ENCODE data around the gene JAK2.

The JAK2 gene

DNA sequence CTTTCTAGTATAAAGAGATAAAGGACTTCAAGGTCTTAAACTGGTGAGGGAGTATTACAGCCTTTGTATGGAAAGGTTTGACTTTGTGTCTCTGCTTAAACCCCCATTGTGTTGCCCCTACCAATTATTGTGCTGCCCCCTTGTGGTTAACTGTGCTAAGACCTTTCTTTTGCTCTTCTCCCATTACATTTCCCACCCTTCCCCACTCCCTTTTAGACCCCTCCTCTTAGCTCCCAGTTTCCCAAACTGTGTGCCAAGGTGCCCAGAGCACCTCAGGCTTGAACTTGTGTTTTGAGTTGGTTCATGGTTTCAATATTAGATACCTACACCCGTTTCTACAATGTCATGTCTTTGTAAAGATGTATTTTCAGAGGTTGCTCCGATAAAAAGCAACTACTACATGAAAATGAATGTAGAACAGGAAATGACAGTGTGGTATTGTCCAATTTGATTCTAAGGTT lies 2.9 kb downstream of the JAK2 start (continued):
- no peak for TF ChIP-seq ZFP41 (tag by site-specific recombination; IDR thresholded peaks at IDR 0.05; ENCODE audit: borderline replicate concordance)
- TF ChIP-seq, protein P1, sequence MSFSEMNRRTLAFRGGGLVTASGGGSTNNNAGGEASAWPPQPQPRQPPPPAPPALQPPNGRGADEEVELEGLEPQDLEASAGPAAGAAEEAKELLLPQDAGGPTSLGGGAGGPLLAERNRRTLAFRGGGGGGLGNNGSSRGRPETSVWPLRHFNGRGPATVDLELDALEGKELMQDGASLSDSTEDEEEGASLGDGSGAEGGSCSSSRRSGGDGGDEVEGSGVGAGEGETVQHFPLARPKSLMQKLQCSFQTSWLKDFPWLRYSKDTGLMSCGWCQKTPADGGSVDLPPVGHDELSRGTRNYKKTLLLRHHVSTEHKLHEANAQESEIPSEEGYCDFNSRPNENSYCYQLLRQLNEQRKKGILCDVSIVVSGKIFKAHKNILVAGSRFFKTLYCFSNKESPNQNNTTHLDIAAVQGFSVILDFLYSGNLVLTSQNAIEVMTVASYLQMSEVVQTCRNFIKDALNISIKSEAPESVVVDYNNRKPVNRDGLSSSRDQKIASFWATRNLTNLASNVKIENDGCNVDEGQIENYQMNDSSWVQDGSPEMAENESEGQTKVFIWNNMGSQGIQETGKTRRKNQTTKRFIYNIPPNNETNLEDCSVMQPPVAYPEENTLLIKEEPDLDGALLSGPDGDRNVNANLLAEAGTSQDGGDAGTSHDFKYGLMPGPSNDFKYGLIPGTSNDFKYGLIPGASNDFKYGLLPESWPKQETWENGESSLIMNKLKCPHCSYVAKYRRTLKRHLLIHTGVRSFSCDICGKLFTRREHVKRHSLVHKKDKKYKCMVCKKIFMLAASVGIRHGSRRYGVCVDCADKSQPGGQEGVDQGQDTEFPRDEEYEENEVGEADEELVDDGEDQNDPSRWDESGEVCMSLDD (tag by site-specific recombination; IDR thresholded peaks at IDR 0.05) = no peak
- TF ChIP-seq, protein P2, sequence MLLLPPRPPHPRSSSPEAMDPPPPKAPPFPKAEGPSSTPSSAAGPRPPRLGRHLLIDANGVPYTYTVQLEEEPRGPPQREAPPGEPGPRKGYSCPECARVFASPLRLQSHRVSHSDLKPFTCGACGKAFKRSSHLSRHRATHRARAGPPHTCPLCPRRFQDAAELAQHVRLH (tag by site-specific recombination; IDR thresholded peaks at IDR 0.05) = no peak
- no peak for TF ChIP-seq ZNF416 (tag by site-specific recombination; IDR thresholded peaks at IDR 0.05)
- 0 out of 2 replicates have a peak, but pooled peaks have one; percentile 26 for TF ChIP-seq ZNF24 (tag by site-specific recombination; IDR thresholded peaks at IDR 0.05)
- TF ChIP-seq MEIS1 (CRISPR knock-in tag; IDR thresholded peaks at IDR 0.05; ENCODE audit: borderline replicate concordance) = no peak
- TF ChIP-seq PRDM1 (tag by site-specific recombination; IDR thresholded peaks at IDR 0.05) = peak; percentile 31; the same call in 1 of the 2 replicates
- TF ChIP-seq, protein P3, sequence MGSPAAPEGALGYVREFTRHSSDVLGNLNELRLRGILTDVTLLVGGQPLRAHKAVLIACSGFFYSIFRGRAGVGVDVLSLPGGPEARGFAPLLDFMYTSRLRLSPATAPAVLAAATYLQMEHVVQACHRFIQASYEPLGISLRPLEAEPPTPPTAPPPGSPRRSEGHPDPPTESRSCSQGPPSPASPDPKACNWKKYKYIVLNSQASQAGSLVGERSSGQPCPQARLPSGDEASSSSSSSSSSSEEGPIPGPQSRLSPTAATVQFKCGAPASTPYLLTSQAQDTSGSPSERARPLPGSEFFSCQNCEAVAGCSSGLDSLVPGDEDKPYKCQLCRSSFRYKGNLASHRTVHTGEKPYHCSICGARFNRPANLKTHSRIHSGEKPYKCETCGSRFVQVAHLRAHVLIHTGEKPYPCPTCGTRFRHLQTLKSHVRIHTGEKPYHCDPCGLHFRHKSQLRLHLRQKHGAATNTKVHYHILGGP (tag by site-specific recombination; IDR thresholded peaks at IDR 0.05) = no peak
- TF ChIP-seq, protein P4, sequence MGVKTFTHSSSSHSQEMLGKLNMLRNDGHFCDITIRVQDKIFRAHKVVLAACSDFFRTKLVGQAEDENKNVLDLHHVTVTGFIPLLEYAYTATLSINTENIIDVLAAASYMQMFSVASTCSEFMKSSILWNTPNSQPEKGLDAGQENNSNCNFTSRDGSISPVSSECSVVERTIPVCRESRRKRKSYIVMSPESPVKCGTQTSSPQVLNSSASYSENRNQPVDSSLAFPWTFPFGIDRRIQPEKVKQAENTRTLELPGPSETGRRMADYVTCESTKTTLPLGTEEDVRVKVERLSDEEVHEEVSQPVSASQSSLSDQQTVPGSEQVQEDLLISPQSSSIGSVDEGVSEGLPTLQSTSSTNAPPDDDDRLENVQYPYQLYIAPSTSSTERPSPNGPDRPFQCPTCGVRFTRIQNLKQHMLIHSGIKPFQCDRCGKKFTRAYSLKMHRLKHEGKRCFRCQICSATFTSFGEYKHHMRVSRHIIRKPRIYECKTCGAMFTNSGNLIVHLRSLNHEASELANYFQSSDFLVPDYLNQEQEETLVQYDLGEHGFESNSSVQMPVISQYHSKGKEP (tag by site-specific recombination; IDR thresholded peaks at IDR 0.05) = no peak
- TF ChIP-seq, protein P5, sequence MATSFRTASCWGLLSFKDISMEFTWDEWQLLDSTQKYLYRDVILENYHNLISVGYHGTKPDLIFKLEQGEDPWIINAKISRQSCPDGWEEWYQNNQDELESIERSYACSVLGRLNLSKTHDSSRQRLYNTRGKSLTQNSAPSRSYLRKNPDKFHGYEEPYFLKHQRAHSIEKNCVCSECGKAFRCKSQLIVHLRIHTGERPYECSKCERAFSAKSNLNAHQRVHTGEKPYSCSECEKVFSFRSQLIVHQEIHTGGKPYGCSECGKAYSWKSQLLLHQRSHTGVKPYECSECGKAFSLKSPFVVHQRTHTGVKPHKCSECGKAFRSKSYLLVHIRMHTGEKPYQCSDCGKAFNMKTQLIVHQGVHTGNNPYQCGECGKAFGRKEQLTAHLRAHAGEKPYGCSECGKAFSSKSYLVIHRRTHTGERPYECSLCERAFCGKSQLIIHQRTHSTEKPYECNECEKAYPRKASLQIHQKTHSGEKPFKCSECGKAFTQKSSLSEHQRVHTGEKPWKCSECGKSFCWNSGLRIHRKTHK (tag by site-specific recombination; IDR thresholded peaks at IDR 0.05) = no peak
- TF ChIP-seq, protein P6, sequence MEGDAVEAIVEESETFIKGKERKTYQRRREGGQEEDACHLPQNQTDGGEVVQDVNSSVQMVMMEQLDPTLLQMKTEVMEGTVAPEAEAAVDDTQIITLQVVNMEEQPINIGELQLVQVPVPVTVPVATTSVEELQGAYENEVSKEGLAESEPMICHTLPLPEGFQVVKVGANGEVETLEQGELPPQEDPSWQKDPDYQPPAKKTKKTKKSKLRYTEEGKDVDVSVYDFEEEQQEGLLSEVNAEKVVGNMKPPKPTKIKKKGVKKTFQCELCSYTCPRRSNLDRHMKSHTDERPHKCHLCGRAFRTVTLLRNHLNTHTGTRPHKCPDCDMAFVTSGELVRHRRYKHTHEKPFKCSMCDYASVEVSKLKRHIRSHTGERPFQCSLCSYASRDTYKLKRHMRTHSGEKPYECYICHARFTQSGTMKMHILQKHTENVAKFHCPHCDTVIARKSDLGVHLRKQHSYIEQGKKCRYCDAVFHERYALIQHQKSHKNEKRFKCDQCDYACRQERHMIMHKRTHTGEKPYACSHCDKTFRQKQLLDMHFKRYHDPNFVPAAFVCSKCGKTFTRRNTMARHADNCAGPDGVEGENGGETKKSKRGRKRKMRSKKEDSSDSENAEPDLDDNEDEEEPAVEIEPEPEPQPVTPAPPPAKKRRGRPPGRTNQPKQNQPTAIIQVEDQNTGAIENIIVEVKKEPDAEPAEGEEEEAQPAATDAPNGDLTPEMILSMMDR (tag by site-specific recombination; IDR thresholded peaks at IDR 0.05) = 0 out of 2 replicates have a peak, but pooled peaks have one; percentile 44
- no peak for TF ChIP-seq ZNF146 (tag by site-specific recombination; IDR thresholded peaks at IDR 0.05)
- TF ChIP-seq ZNF341 (tag by site-specific recombination; IDR thresholded peaks at IDR 0.05; ENCODE audit: low read depth) = peak; percentile 50

DNA sequence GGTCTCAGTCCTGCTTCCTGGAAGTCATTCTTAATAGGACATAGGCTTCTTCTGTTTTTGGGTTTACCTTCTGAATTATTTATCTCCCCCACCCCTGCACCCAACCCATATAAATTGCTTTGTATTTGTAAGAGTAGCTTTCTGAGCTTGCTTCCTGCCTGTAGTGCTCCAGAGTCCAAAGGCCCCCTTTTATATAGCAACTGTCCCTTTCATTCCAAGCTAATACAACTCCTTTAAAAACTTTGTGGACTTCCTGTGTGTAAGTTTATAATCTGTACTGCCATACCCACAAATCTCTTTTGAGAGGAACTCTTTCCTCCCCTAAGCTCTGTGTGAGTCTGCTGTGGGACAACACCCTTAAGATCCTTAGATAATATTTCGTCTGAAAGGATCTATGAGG lies 7.8 kb downstream of the JAK2 start:
- Histone ChIP-seq H3K36me3 (ENCODE audit: control insufficient read depth in 2 of 2, insufficient read depth in 1 of 2, low read length in 2 of 2) (peaks cover 0 to 10% of the 10 kb centered on the region in 2 experiments; a peak in 1 of 3 replicates), H3K4me1 (ENCODE audit: control insufficient read depth, insufficient read depth, low read length) (no peaks in the 10 kb centered on the region), H3K4me3 (ENCODE audit: low read depth, low read length) (no peak overlapping the region), H3K27ac (ENCODE audit: extremely low read depth, low read depth, low read length) (no peak overlapping the region), H3K9me3 (ENCODE audit: control insufficient read depth, insufficient read depth, low read depth, low read length) (no peaks in the 10 kb centered on the region)
- ChIA-PET POLR2A (no interaction called here), CTCF (interaction anchor here (0.8 to 1.2 kb wide), 4 partner anchors 230 to 243 kb away, joined by 3 to 4 read pairs (median 3); no protein-coding TSS in a partner anchor)
- no peak for TF ChIP-seq ZNF133 (tag by site-specific recombination; IDR thresholded peaks at IDR 0.05)
- TF ChIP-seq TRIM28 (IDR thresholded peaks at IDR 0.05; ENCODE audit: borderline replicate concordance, low read length) = no peak
- peak; percentile 76 for TF ChIP-seq SETDB1 (IDR thresholded peaks at IDR 0.05; ENCODE audit: insufficient read length, low read length)
